Tibial nerve (tissue), 3 donors: ENCODE results near the gene KRT79.
"Not testable (repeated sequence)": the region's sequence is repeated elsewhere in the genome, so short reads cannot be mapped to it uniquely, and the experiment has no call there.

Experiments used
- POLR2A ChIP-seq, 2 donors: fragments of 450-650 bp; IDR thresholded peaks; one replicate each; pipeline ENCODE4 v1.6.1; 2017; ENCODE audit warnings: antibody characterized with exemption in 2 of 2, mild to moderate bottlenecking in 2 of 2, moderate library complexity in 2 of 2
- TF ChIP-seq, protein P1 (sequence below), 5 experiments: fragments of 200-600 bp in 3 of 5; fragments of 450-650 bp in 2 of 5; sonication (generic) in 3 of 5; IDR thresholded peaks; one replicate each; pipeline ENCODE4 v1.5.1; 2016 to 2019; ENCODE audit warnings: antibody characterized with exemption in 5 of 5, mild to moderate bottlenecking in 3 of 5, moderate library complexity in 2 of 5

DNA sequence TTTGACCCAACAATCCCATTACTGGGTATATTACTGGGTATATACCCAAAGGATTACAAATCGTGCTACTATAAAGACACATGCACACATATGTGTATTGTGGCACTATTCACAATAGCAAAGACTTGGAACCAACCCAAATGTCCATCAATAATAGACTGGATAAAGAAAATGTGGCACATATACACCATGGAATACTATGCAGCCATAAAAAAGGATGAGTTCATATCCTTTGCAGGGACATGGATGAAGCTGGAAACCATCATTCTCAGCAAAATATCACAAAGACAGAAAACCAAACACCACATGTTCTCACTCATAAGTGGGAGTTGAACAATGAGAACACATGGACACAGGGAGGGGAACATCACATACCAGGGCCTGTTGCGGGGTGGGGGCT, 22.0 kb upstream of the KRT79 start:
- TF ChIP-seq POLR2A (IDR thresholded peaks at IDR 0.05): not testable (repeated sequence)
- TF ChIP-seq, protein P1, sequence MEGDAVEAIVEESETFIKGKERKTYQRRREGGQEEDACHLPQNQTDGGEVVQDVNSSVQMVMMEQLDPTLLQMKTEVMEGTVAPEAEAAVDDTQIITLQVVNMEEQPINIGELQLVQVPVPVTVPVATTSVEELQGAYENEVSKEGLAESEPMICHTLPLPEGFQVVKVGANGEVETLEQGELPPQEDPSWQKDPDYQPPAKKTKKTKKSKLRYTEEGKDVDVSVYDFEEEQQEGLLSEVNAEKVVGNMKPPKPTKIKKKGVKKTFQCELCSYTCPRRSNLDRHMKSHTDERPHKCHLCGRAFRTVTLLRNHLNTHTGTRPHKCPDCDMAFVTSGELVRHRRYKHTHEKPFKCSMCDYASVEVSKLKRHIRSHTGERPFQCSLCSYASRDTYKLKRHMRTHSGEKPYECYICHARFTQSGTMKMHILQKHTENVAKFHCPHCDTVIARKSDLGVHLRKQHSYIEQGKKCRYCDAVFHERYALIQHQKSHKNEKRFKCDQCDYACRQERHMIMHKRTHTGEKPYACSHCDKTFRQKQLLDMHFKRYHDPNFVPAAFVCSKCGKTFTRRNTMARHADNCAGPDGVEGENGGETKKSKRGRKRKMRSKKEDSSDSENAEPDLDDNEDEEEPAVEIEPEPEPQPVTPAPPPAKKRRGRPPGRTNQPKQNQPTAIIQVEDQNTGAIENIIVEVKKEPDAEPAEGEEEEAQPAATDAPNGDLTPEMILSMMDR (IDR thresholded peaks at IDR 0.05): not testable (repeated sequence)
